GM21526 (cell line): ENCODE results near the gene LRIG1.

Experiments used
- ATAC-seq: cut with Tn5 transposase; IDR thresholded peaks from one replicate; pipeline ENCODE4 v1.9.1; 2021; ENCODE audit warnings: moderate library complexity; ENCODE audit not compliant: unreplicated experiment, low FRiP score

Gene LRIG1

DNA sequence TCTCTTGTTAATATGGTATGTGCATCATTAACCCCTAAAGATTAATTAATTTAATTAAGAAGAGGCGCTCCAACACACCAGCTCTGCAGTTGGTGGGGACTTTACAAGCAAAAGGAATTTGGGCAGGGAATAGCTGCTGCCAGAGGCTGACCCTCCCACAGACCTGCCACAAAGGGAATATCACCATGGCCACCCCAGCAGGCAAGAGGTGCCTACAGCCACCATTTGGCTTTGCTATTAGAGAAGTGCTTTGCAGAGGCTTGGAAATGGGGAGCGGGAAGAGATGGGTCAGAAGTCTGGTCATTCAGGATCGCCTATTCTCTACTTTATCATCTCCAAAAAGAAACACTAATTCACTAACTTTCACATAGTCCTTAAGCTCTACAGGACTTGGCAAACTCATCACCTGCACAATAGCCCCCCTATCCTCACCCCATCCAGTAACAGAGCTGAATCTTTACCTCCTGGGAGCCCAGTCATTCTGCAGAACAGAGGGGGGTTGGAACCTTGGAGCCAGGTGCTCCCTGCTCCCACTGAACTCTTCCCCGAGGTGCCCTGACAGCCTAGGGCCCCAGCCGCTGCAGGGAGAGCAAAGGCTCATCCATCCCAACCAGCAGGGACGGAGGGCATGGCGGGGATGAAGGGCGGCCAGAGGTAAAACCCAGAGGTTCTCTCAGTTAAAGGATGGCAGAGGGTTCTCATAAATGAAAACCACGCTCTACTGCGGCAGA lies 29.7 kb downstream of the LRIG1 start:
- ATAC-seq, result no peak

DNA sequence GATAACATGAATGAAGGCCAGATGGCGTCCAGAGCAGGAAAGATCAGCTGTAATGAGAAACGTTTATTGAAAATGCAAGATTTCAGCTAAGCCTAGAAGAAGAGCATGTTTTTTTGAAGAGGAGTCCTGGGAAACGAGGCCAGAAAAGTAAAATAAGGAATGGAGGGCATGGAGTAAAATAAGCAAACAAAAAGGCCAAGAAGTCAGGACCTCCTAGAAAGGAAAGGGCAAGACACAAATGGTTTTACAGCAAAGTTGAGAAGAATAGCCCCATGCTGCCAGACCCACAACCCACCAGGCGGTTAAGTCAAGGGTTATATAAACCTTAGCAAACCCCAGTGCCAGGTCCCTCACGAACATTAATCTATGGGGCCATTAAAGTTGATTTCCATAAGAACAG lies 30.5 kb downstream of the LRIG1 start:
- no peak for ATAC-seq

DNA sequence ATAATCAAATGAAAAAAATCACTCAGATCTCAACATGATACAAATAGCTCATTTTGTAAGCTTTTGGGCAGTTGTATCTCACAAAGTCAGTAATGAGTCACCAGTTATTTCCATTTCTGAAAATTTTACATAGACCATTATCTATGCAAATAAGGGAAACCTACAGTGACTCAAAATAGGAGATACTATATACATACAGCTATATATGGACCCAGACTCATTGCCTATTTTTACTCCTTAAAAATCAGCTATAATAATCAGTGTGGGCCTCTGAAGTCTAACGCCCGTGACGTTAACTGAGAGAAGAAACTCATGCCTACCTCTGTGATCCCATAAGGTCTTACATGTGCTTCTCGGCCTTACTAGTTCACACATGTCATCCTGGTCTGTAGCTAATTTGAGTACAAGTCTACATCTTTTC lies 31.6 kb downstream of the LRIG1 start:
- ATAC-seq, result peak; percentile 68

- ATAC-seq, result no peak
Measured at GRCh38 chr3:66467996-66468735, 32.7 kb downstream of the LRIG1 start.

DNA sequence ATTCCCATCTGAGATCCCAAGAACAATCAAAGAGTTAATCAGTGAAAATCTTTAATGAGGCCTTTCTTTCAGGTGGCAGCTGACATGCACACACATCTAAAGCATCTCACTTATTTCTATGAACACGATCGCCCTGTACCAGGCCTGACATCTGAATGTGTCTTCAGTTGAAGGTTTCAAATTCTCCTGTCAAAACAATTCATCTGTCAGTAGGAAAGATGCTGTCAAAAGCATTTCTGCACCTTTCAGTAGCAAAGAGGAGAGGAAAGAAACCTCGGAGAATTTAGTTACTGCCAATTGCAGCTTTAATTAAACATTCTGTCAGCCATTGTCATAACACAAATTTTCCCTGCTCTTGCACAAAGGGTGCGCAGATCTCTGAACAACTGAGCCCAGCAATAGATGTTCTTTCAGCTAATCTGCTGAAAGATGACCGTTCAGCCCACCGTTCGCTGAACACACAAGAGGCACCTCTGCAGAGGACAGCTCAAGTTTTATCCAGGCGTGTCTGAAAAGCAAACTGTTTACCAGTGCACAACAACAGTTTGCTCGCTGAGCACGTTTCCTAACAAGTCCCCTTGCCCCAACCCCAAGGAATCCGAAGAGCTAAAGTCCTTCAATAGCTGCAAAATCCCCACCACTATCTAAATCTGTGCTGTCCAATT lies 34.1 kb downstream of the LRIG1 start:
- no peak for ATAC-seq

- ATAC-seq, result no peak
Measured at GRCh38 chr3:66465587-66465986, 35.2 kb downstream of the LRIG1 start.

DNA sequence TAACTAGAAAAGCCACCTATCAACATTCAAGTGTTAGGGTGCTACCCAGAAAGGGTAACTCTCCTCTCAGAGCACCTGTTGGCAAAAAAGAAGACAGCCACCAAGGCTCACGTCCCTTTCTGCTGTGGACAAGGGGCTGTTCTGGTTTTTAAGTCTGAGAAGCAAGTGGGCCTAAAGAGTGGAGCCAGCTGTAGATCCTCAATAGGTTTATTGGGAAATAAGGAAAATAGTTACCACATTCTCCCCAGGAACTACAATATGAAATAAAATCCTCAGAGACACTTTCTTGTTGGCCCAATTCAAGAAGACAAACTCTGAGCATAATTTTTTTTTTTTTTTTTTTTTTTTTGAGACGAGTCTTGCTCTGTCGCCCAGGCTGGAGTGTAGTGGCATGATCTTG lies 35.8 kb downstream of the LRIG1 start:
- no peak for ATAC-seq

DNA sequence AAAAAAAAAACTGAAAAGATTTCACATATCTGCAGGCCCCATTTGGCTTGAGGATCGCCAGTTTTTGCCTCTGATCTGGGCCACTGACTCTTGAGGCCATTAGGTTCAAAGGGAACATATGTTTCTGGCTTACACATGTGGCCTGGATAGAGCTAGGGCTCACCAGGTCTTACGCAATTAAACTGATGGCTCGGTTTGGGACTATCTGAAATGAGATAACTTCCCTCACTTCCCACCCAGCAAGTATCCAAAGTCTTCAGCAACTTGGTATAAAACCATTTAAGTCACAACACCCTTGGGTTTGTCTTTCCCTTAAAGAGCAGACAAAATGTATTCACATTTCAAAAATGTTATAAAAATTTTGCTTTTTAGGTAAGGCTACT lies 36.3 kb downstream of the LRIG1 start:
- ATAC-seq, result no peak

- ATAC-seq, result no peak
Measured at GRCh38 chr3:66463730-66464511, 36.9 kb downstream of the LRIG1 start.

- ATAC-seq, result no peak
Measured at GRCh38 chr3:66463054-66463631, 37.7 kb downstream of the LRIG1 start.

GRCh38 chr3:66457252-66457651 lies 43.6 kb downstream of the LRIG1 start:
- no peak for ATAC-seq

DNA sequence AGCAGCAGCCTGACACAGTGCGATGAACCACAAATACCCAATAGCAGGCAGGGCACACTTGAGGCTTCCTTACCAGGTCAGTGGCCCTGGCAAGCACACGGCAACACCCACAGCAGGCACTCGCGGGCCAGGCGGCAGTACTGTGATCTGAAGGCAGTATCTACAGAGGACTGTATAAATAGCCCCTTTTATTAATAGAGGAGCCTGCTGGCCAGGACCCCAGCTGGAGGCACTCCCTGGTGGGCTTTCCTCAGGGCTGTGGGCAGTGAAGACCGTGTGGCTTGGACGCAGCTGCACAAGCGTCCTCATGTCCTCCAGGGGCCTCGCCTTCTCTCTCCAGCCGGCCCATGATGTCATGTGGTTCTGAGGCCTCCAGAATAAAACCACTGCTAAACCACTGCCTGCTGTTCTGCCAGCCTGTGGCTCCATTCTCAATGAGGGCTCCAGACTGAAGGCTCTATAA lies 44.1 kb downstream of the LRIG1 start:
- ATAC-seq, result no peak

GRCh38 chr3:66454464-66454859 lies 46.4 kb downstream of the LRIG1 start:
- no peak for ATAC-seq

DNA sequence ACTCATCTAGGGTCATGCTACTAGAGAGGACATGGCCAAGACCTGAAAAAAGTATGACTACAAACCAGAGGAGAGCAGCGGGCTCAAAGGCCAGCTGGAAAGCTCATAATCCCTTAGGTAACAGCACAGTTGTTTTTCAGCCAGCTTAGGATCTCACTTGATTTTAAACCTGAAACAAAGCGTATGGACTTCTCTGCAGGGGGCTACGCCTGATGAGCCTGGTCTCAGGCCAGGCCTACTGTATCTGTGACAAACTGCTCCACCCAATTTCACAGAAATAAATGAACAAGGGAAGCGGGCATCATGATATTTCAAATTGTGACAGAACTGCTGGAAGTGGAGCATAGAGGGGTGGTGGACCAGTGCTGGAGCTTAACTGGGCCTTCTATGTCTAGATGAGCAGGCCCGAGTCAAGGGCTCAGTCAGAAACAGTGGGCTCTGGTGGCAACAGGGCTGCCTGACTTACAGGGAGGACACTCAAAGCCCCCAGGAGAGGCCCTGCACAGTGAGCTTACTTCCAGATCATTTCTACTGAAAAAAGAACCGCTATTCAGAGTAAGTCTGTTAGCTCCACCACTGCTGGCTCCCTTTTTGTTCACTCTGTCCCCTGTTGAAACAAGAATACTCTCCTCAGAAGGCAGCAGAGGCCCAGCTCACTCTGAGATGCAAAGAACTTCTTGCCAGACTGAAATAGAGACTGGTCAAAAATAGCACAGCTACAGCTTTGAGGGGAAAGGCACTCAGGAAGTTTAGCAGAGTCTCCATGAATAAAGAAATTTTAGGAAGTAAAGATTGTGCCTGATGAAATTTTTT lies 47.0 kb downstream of the LRIG1 start:
- no peak for ATAC-seq

DNA sequence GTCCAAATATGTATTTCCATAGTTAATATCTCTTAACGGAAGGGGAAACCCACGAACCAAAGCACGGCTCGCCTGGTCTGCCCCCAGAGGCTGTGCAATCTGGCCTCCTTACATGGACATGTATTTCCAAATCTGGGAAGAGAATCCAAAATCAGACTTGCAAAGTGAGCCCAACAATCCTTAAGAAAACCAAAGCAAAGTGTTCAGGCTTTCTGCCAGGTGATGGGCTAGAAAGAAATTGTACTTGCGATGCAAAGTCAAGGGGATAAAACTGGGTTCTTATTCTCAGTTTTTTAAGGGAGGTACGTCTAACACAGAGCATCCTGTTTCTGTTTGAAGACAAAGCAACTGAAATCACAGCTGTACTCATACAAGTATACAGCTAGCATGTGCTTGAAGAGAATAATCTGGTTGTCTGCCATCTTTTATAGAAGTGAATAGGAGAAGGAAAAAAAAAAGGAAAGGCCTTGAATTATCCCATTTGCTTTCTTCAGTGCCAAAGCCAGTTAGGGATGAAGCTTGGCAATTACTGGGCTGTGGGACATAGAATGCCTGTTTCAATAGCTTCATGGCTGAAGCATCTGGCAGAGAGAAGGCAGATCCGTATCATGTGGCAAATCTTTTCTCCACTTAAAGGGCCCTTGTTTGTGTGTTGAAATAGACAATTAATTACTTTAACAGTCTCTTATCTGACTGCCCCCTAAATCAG lies 48.4 kb downstream of the LRIG1 start:
- ATAC-seq, result no peak

- ATAC-seq, result no peak
Measured at GRCh38 chr3:66451766-66452165, 49.1 kb downstream of the LRIG1 start.

DNA sequence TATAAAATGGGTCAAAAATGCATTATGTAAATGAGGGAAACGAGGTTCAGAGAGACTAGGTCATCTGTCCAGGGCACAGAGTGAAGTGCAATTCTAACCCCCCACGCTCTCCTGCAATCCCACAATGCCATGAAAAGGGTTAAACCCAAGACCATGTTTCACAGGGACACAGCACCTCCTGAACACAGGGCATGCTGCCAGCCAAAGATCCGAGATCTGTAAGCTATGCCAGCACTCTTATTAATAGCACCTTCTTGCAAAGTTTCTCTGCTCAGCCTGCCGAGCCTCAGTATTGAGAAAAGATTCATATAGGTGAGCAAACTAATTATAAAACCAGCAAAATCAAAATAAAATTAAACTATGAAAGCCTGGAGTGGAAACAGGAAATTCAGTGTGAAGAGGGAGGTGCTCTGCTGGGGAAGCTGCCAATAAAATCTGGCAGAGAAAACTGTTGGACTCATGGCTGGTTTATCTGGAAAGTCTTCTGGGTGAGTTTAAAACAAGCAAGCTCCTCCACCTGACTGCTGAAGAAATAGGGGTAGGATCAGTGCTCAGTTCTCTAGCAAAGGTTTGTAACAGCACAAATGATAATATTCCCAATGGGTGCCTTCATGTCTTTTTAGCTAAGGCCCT lies 50.3 kb downstream of the LRIG1 start:
- no peak for ATAC-seq

DNA sequence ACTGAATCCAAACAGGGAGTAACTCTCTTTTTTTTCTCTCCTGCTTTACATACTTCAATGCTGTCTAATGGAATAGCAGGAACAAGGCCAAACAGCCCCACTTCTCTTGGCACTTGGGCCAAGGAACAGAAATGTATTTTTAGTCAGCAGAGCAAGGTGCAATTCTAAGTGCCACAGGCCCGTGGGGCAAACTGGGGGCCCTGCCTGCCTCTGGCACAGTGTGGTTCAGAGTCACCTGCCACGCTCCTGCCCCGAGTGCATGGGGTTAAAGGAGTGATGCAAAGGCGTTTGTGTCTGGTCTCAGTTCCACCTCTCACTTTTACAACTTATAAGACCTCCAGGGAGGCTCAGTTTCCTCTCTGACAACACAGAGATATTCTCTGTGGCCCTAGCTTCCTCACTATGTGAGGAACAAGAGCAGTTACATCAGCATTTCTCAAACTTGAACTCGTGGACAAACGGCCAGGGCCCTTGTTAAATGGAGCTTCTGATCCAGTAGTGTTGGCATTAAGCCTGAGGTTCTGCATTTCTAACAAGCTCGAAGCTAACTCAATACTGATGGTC lies 51.3 kb downstream of the LRIG1 start:
- ATAC-seq, result no peak
